HG02884 (cell line): ENCODE data around the gene LGI2.

Experiments used
- ATAC-seq: cut with Tn5 transposase; IDR thresholded peaks from one replicate; pipeline ENCODE4 v1.9.1; 2021; ENCODE audit warnings: mild to moderate bottlenecking, moderate library complexity; ENCODE audit not compliant: unreplicated experiment

Gene LGI2

GRCh38 chr4:24968992-24969391 is 61.8 kb downstream of the LGI2 start:
- no peak for ATAC-seq

DNA sequence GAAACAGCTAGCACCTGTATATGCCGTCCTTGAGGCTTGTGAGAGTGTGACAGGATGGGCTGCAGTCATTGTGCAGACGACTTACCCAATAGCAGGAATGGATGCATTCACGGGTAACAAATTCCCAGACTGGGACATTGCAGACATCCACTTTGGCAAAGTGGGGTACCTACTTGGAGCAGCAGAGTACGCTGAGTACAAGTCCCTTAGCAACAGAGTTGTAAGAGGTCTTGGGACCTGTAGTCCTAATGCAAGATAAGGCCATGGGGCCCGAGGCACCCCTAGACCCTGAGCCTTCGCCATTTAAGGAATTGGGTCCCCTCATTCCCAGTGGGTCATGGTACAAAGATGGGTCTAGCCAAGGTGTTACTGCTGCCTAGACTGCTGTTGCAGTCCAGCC is 62.5 kb downstream of the LGI2 start:
- no peak for ATAC-seq

DNA sequence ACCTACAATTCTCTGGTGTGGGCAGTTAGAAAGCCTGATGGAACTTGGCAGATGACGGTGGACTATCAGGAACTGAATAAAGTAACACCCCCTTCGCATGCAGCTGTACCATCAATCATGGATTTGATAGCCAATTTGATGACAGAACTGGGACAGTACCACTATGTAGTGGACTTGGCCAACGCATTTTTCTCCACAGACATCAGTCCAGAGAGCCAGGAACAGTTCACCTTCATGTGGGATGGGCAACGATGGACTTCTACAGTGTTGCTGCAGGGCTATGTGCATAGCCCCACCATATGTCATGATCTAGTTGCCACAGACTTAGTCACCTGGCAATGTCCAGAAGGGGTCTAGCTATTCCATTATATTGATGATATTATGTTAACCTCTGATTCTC is 63.4 kb downstream of the LGI2 start:
- ATAC-seq: no peak

DNA sequence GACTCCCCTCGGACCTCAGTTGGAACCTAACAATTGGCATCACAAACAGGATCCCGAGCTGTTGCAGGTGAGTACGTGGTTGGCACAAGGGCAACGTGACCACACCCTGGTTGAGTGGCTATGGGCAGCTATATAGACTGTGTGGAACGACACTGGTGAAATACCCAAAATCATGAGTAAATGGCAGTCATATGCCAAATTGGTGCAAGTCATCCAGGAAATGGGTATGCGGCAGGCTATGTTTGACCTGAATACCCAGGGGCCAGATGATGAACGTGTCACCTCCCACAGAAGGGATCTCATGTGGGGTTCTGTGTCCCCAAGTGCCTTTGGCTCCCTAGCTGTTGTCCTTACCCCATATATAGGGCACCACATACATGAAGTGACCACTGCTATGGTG is 64.7 kb downstream of the LGI2 start:
- ATAC-seq: no peak

- ATAC-seq: no peak
Measured at GRCh38 chr4:24965627-24966026, 65.1 kb downstream of the LGI2 start.

DNA sequence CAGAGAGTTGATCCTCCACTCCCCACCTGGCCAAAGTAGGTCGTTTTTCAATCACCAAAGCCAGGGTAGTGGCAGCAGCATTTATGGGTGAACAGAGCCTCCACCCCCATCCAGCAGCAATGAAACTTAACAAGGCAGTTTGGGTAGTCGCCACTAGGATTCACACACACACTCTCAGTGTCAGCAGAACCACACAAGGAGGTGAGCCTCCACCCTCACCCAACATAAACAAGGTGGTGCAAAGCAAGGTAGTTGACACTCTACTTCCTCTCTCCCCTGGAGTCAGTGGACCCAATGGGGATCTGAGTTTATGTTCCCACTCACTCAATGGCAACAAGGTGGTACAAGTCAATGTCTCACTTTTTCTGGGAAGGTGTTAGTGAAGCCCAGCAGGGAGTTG is 67.5 kb downstream of the LGI2 start:
- no peak for ATAC-seq

DNA sequence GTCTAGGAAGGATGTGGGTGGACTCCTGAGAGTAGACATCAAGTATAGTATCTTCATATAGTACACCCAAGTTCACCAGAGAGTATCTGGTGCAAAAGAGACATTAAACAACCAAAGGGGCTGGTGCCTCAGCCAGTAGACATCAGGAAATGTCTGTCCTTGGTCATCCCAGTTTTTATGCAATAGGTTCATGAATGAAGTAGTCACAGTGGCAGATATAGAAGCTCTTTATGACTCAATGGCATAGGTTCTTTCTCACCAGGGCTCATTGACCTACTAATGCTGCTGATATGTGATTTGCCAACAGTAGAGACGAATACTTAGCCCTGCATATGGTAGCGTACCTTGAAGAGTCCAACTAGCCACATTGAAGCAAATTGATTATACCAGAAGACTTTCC is 72.9 kb downstream of the LGI2 start:
- no peak for ATAC-seq

DNA sequence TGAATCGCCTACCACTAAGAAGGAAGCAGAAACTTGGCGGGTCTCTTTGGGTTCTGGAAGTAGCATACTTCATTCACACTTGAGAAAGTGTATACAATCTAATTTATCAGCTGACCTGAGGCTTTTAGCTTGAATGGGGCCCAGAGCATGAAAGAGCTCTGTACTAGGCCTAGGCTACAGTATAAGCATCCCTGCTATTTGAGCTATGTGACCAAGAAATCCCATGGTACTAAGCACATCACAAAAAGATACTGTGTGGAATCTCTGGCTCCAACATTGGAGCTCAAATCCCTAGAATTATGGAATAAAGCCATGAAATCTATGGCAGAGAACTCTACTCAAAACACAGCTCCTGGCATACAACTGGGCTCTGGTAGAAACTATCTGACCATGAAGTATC is 74.0 kb downstream of the LGI2 start:
- ATAC-seq: no peak

DNA sequence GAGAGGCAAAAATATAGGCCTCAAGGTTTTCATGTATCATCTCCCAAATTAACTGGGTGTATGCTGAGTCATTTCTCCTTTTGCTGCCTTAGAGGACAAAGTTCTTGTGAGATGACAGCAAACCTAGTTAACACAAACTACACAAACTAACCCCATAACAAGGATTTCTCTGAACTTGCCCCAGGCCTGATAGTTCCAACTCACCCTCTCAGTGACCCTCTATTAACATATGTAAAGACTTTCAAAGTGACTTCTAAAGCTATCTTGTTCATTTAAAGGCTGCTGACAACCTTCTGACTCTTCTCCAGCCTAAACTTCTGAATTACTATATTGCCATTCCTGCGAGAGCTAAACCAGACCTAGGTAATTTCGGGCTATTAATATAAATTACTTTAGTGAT is 74.7 kb downstream of the LGI2 start:
- ATAC-seq: no peak

- no peak for ATAC-seq
Measured at GRCh38 chr4:24952667-24953066, 78.1 kb downstream of the LGI2 start.

- ATAC-seq: no peak
Measured at GRCh38 chr4:24949970-24950369, 80.8 kb downstream of the LGI2 start.
